KMS-11 (cell line): ENCODE measurements around the gene SIPA1.

ENCODE experiments used
- H2AFZ ChIP-seq: fragments of 200-600 bp; sonication (generic); 2 replicates; pipeline ENCODE4 v1.6.1; 2016; ENCODE audit warnings: antibody characterized with exemption, mixed run types, low read depth
- H3K27ac ChIP-seq: fragments of 200-600 bp; sonication (generic); 2 replicates; pipeline ENCODE4 v1.6.1; 2016; ENCODE audit warnings: mild to moderate bottlenecking, mixed run types
- H3K27me3 ChIP-seq: fragments of 200-600 bp; sonication (generic); 2 replicates; pipeline ENCODE4 v1.6.1; 2017; ENCODE audit warnings: mild to moderate bottlenecking, low read depth, mixed run types, moderate library complexity; ENCODE audit not compliant: insufficient read depth
- H3K36me3 ChIP-seq: fragments of 200-600 bp; sonication (generic); 2 replicates; pipeline ENCODE4 v1.6.1; 2017; ENCODE audit warnings: mild to moderate bottlenecking, mixed run types; ENCODE audit not compliant: insufficient read depth
- H3K4me1 ChIP-seq: fragments of 200-600 bp; sonication (generic); 2 replicates; pipeline ENCODE4 v1.6.1; 2016; ENCODE audit warnings: mild to moderate bottlenecking, low read depth, mixed run types; ENCODE audit not compliant: poor library complexity, severe bottlenecking
- H3K4me2 ChIP-seq: fragments of 200-600 bp; sonication (generic); 2 replicates; pipeline ENCODE4 v1.7.0; 2016; ENCODE audit warnings: mild to moderate bottlenecking, mixed run types
- H3K4me3 ChIP-seq: fragments of 200-600 bp; sonication (generic); IDR thresholded peaks from 2 replicates; pipeline ENCODE4 v1.6.1; 2017; ENCODE audit warnings: low read depth, low read length, mixed read lengths; ENCODE audit not compliant: insufficient read depth
- H3K79me2 ChIP-seq: fragments of 200-600 bp; sonication (generic); 2 replicates; pipeline ENCODE4 v1.6.1; 2016; ENCODE audit warnings: low read depth, mixed run types; ENCODE audit not compliant: insufficient read depth
- H3K9ac ChIP-seq: fragments of 200-600 bp; sonication (generic); 2 replicates; pipeline ENCODE4 v1.6.1; 2016; ENCODE audit warnings: mild to moderate bottlenecking, mixed run types
- H4K20me1 ChIP-seq: fragments of 200-600 bp; sonication (generic); 2 replicates; pipeline ENCODE4 v1.6.1; 2016; ENCODE audit warnings: mild to moderate bottlenecking, mixed run types; ENCODE audit not compliant: insufficient read depth
- CTCF ChIP-seq: fragments of 200-600 bp; sonication (generic); conservative IDR thresholded peaks from 2 replicates; pipeline ENCODE4 v1.6.1; 2017; ENCODE audit warnings: low read depth, mild to moderate bottlenecking, antibody characterized with exemption, low read length, moderate library complexity, mixed read lengths

Gene SIPA1

GRCh38 chr11:65624931-65625627 is 12.8 kb upstream of the SIPA1 start:
- no peak overlapping the region for H3K9ac ChIP-seq
- H3K27me3 ChIP-seq: no peaks in the 10 kb centered on the region
- no peak for TF ChIP-seq CTCF
- H2AFZ ChIP-seq: no peak overlapping the region
- no peak overlapping the region for H3K4me3 ChIP-seq
- no peaks in the 10 kb centered on the region for H3K4me1 ChIP-seq
- no peaks in the 10 kb centered on the region for H4K20me1 ChIP-seq
- no peak overlapping the region for H3K4me2 ChIP-seq
- H3K27ac ChIP-seq: no peak overlapping the region
- no peaks in the 10 kb centered on the region for H3K36me3 ChIP-seq
- no peaks in the 10 kb centered on the region for H3K79me2 ChIP-seq

GRCh38 chr11:65625628-65626342 is 12.1 kb upstream of the SIPA1 start:
- no peak overlapping the region for H2AFZ ChIP-seq
- H3K36me3 ChIP-seq: no peaks in the 10 kb centered on the region
- H4K20me1 ChIP-seq: no peaks in the 10 kb centered on the region
- no peak overlapping the region for H3K27ac ChIP-seq
- H3K79me2 ChIP-seq: no peaks in the 10 kb centered on the region
- H3K27me3 ChIP-seq: no peaks in the 10 kb centered on the region
- no peak overlapping the region for H3K4me3 ChIP-seq
- no peak overlapping the region for H3K4me2 ChIP-seq
- H3K9ac ChIP-seq: no peak overlapping the region
- no peaks in the 10 kb centered on the region for H3K4me1 ChIP-seq
- 0 out of 2 replicates have a peak, but pooled peaks have one; percentile 25 for TF ChIP-seq CTCF

- H3K4me1 ChIP-seq: no peaks in the 10 kb centered on the region
- no peaks in the 10 kb centered on the region for H3K79me2 ChIP-seq
- H3K4me3 ChIP-seq: no peak overlapping the region
- no peak overlapping the region for H3K4me2 ChIP-seq
- no peak overlapping the region for H2AFZ ChIP-seq
- no peak overlapping the region for H3K9ac ChIP-seq
- H3K27ac ChIP-seq: no peak overlapping the region
- no peaks in the 10 kb centered on the region for H4K20me1 ChIP-seq
- H3K36me3 ChIP-seq: no peaks in the 10 kb centered on the region
- TF ChIP-seq CTCF: no peak
- H3K27me3 ChIP-seq: no peaks in the 10 kb centered on the region
These were observed 10.7 kb upstream of the SIPA1 start for GRCh38 chr11:65627202-65627601.

- no peak for TF ChIP-seq CTCF
- no peaks in the 10 kb centered on the region for H3K79me2 ChIP-seq
- no peak overlapping the region for H2AFZ ChIP-seq
- no peaks in the 10 kb centered on the region for H3K27me3 ChIP-seq
- H4K20me1 ChIP-seq: no peaks in the 10 kb centered on the region
- H3K4me1 ChIP-seq: no peaks in the 10 kb centered on the region
- no peak overlapping the region for H3K9ac ChIP-seq
- no peak overlapping the region for H3K4me2 ChIP-seq
- H3K36me3 ChIP-seq: no peaks in the 10 kb centered on the region; the same call in 1 of the 2 replicates
- H3K4me3 ChIP-seq: no peak overlapping the region
- H3K27ac ChIP-seq: no peak overlapping the region
These were observed 8.3 kb upstream of the SIPA1 start for GRCh38 chr11:65629579-65629978.
